K562 (cell line): ENCODE measurements around the gene ERMP1. TPM values are rescaled to one million over a fixed set of nuclear protein-coding genes. Genes with fewer than 3 reads are reported as not detected.

Source experiments
- ATAC-seq: fragments of 200-7000 bp; cut with Tn5 transposase; 3 replicates; pipeline ENCODE4 v1.9.1; 2020; ENCODE audit warnings: moderate library complexity
- BruUV-seq: library from RNA; stranded (reverse); fragments of 400-500 nt; replicated peaks from 2 replicates; lab custom pipeline; 2021; lab: Mats Ljungman, UMichigan
- CTCF ChIA-PET: fragments of 300-600 bp; formaldehyde crosslinking; extraction: SDS; loops from one replicate; lab custom pipeline; 2021; ENCODE audit warnings: low intra/inter-chr PET ratio; lab: Yijun Ruan, JAX
- POLR2A ChIA-PET: fragments of 300-600, 350-650 bp; sonication (Branson Sonifier 250); formaldehyde crosslinking; extraction: SDS; loops from one replicate; lab custom pipeline; 2021; ENCODE audit warnings: antibody characterized with exemption, inconsistent platforms; lab: Yijun Ruan, JAX
- DNase-seq, 4 experiments: peaks; one replicate each; pipeline versions ENCODE4 v3.0.0 to v3.0.0-alpha.2; 2011 to 2018; ENCODE audit warnings: low spot score in 3 of 4, mixed read lengths in 3 of 4; ENCODE audit errors: extremely low read depth in 1 of 4
- FAIRE-seq: peaks from 2 replicates; lab custom pipeline; 2011; peaks lifted over from hg19 to GRCh38; lab: Jason Lieb, UNC
- H2AFZ ChIP-seq: 2 replicates; pipeline ENCODE4 v1.6.0; 2011; ENCODE audit warnings: low read depth, low read length, control low read depth, inconsistent platforms
- H3K27ac ChIP-seq: fragments of 200-600 bp; 3 replicates; pipeline ENCODE4 v1.8.0; 2011; ENCODE audit warnings: low read depth, mild to moderate bottlenecking, control low read depth, inconsistent platforms, low read length, moderate library complexity, mixed read lengths; ENCODE audit errors: extremely low read depth
- H3K27me3 ChIP-seq, 2 experiments: fragments of 300-600 bp in 1 of 2; 2 replicates in 1 of 2; 3 replicates in 1 of 2; pipeline versions ENCODE4 v1.6.0 to v1.8.0; 2011; ENCODE audit warnings: inconsistent platforms in 2 of 2, low read length in 2 of 2, mild to moderate bottlenecking in 1 of 2, mixed read lengths in 1 of 2, moderate library complexity in 1 of 2; ENCODE audit not compliant: control insufficient read depth in 2 of 2, insufficient read depth in 2 of 2
- H3K36me3 ChIP-seq: fragments of 300-600 bp; 3 replicates; pipeline ENCODE4 v1.8.0; 2011; ENCODE audit warnings: mild to moderate bottlenecking, low read length, inconsistent platforms; ENCODE audit not compliant: control insufficient read depth, insufficient read depth
- H3K4me1 ChIP-seq, 2 experiments: fragments of 200-600 bp in 1 of 2; replicated peaks in 1 of 2; 2 replicates in 1 of 2; 3 replicates in 1 of 2; pipeline versions ENCODE4 v1.5.1 to v1.8.0; 2011; ENCODE audit warnings: inconsistent platforms in 2 of 2, low read length in 2 of 2, mild to moderate bottlenecking in 1 of 2, mixed read lengths in 1 of 2, moderate library complexity in 1 of 2; ENCODE audit not compliant: control insufficient read depth in 2 of 2, insufficient read depth in 2 of 2
- H3K4me2 ChIP-seq: 2 replicates; pipeline ENCODE4 v1.6.1; 2011; ENCODE audit warnings: low read length, control low read depth, inconsistent platforms, mixed read lengths; ENCODE audit not compliant: insufficient read depth
- H3K4me3 ChIP-seq: fragments of 200-600 bp; sonication (generic), shearing (Covaris generic); 2 replicates; pipeline ENCODE4 v1.5.1; 2016; ENCODE audit warnings: control low read depth, inconsistent platforms
- H3K79me2 ChIP-seq: fragments of 200-600 bp; 3 replicates; pipeline ENCODE4 v1.8.0; 2011; ENCODE audit warnings: low read length, inconsistent platforms; ENCODE audit not compliant: control insufficient read depth, insufficient read depth
- H3K9ac ChIP-seq, 2 experiments: 2 replicates each; pipeline versions ENCODE4 v1.6.0 to v1.6.1; 2011; ENCODE audit warnings: low read depth in 2 of 2, low read length in 2 of 2, control low read depth in 1 of 2, inconsistent platforms in 1 of 2, mild to moderate bottlenecking in 1 of 2, mixed read lengths in 1 of 2; ENCODE audit not compliant: insufficient read depth in 1 of 2
- H3K9me1 ChIP-seq: one replicate; pipeline ENCODE4 v1.6.0; 2011; ENCODE audit warnings: inconsistent platforms, mild to moderate bottlenecking, low read length, moderate library complexity; ENCODE audit not compliant: control insufficient read depth, insufficient read depth
- H3K9me3 ChIP-seq: replicated peaks from 2 replicates; pipeline ENCODE4 v1.5.1; 2011; ENCODE audit warnings: low read depth, low read length, inconsistent platforms; ENCODE audit not compliant: control insufficient read depth, insufficient read depth
- H4K20me1 ChIP-seq: replicated peaks from 2 replicates; pipeline ENCODE4 v1.6.1; 2011; ENCODE audit warnings: low read length, inconsistent platforms, mixed read lengths; ENCODE audit not compliant: control insufficient read depth, insufficient read depth
- EP300 ChIP-seq: IDR thresholded peaks from 2 replicates; pipeline ENCODE4 v1.6.1; 2012; ENCODE audit warnings: low read length, improper control_type of control experiment
- FOXJ3 ChIP-seq: sonication (generic); formaldehyde crosslinking; IDR thresholded peaks from 2 replicates; pipeline ENCODE4 v1.4.0; 2020; ENCODE audit warnings: mild to moderate bottlenecking, missing genetic modification reagents
- HDAC2 ChIP-seq: fragments of 450-650 bp; IDR thresholded peaks from 2 replicates; pipeline ENCODE4 v1.6.1; 2016; ENCODE audit warnings: mild to moderate bottlenecking
- MAFK ChIP-seq: IDR thresholded peaks from 2 replicates; pipeline ENCODE4 v1.6.1; 2011; ENCODE audit warnings: low read length, improper control_type of control experiment
- NR4A1 ChIP-seq, 2 experiments: fragments of 250-450 bp in 1 of 2; fragments of 450-650 bp in 1 of 2; sonication (Bioruptor Pico) in 1 of 2; IDR thresholded peaks; 2 replicates each; pipeline versions ENCODE4 v1.4.0 to v1.6.1; 2016 to 2020; ENCODE audit warnings: mild to moderate bottlenecking in 2 of 2, missing compliant biosample characterization in 1 of 2, missing genetic modification characterization in 1 of 2, moderate library complexity in 1 of 2
- TAF9B ChIP-seq: fragments of 450-650 bp; IDR thresholded peaks from 2 replicates; pipeline ENCODE4 v1.6.1; 2018; ENCODE audit warnings: mild to moderate bottlenecking; ENCODE audit not compliant: partially characterized antibody
- ZNF174 ChIP-seq: fragments of 250-450 bp; sonication (Bioruptor Pico); IDR thresholded peaks from 2 replicates; pipeline ENCODE4 v1.4.0; 2020; ENCODE audit warnings: mild to moderate bottlenecking
- ZNF561 ChIP-seq: fragments of 450-650 bp; formaldehyde crosslinking; conservative IDR thresholded peaks from 2 replicates; pipeline ENCODE4 v1.4.0; 2020; ENCODE audit warnings: mild to moderate bottlenecking, moderate library complexity
- WGBS: fragments of 100-300 bp; shearing (Covaris generic); methylation state at CpG from one replicate; pipeline ENCODE4 v1.1.6; 2016; ENCODE audit warnings: low coverage, mixed read lengths; ENCODE audit not compliant: insufficient coverage; ENCODE audit errors: missing lambda C conversion rate; 5-methylcytosine and 5-hydroxymethylcytosine counted together
- in situ Hi-C: fragments of 300-500 bp; cut with MboI; formaldehyde crosslinking; loops from 4 replicates; pipeline ENCODE4 v1.15.0; 2018; ENCODE audit warnings: inconsistent platforms, mixed read lengths
- intact Hi-C: fragments of 100-400 bp; cut with micrococcal nuclease; formaldehyde crosslinking; loops from 2 replicates; pipeline ENCODE4 v1.14.2; 2022
- polyA plus RNA-seq, 8 experiments: library from polyadenylated mRNA; depleted of rRNA in 4 of 8; stranded (reverse) in 5 of 8; unstranded in 3 of 8; fragments of >200 nt; fragmentation: Nextera tagmentation in 2 of 8; fragmentation: Illumina TruSeq in 1 of 8; extraction: Ambion mirVana in 2 of 8; extraction: Trizol in 1 of 8; gene quantifications; 2 replicates each; pipeline versions ENCODE4 v1.2.1 to v1.2.3, GENCODE V29; 2011 to 2014; ENCODE audit warnings: inconsistent platforms in 1 of 8, missing spikeins in 1 of 8
- total RNA-seq, 7 experiments: library from RNA; depleted of rRNA in 6 of 7; stranded (reverse); fragments of >200 nt in 6 of 7; fragmentation: Illumina TruSeq in 2 of 7; extraction: Trizol in 2 of 7; gene quantifications; 2 replicates each; pipeline versions ENCODE4 v1.2.1 to v1.2.3, GENCODE V29; 2011 to 2021; ENCODE audit warnings: low replicate concordance in 1 of 7
- TF ChIP-seq, protein P1 (sequence below), 2 experiments: fragments of 450-650 bp; IDR thresholded peaks; 2 replicates each; pipeline ENCODE4 v1.6.1; 2018; ENCODE audit warnings: mild to moderate bottlenecking in 2 of 2, low read depth in 1 of 2; ENCODE audit not compliant: partially characterized antibody in 2 of 2
- TF ChIP-seq, protein P2 (sequence below): sonication (generic); formaldehyde crosslinking; IDR thresholded peaks from 2 replicates; pipeline ENCODE4 v1.4.0; 2020; ENCODE audit warnings: mild to moderate bottlenecking, missing genetic modification reagents
- TF ChIP-seq, protein P3 (sequence below): fragments of 450-650 bp; IDR thresholded peaks from 2 replicates; pipeline ENCODE4 v1.7.1; 2018; ENCODE audit warnings: mild to moderate bottlenecking, low read depth; ENCODE audit not compliant: partially characterized antibody

Gene ERMP1
- total and polyA plus RNA-seq, 9 of the 15 experiments (the other 6 are each of a cell fraction or from before 2014, with no cell fraction given): 2.5 to 26.3 (median 12.6) TPM

DNA sequence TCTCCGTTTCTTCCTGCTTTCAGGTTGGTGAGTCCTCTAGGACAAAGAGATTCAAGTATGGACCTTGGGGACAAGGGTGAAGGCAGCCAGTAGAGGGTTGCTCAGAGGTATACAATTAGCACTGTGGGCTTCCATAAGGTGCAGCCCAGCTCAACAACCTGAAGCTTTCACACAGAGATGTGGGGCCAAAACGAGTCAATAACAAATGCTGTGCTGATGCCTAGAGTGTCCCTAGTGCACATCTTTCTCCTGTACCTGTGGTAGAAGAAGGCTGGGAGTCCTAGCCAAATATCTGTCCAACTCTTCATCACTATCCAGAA is 37.1 kb upstream of the ERMP1 start (continued):
- TF ChIP-seq, protein P1, sequence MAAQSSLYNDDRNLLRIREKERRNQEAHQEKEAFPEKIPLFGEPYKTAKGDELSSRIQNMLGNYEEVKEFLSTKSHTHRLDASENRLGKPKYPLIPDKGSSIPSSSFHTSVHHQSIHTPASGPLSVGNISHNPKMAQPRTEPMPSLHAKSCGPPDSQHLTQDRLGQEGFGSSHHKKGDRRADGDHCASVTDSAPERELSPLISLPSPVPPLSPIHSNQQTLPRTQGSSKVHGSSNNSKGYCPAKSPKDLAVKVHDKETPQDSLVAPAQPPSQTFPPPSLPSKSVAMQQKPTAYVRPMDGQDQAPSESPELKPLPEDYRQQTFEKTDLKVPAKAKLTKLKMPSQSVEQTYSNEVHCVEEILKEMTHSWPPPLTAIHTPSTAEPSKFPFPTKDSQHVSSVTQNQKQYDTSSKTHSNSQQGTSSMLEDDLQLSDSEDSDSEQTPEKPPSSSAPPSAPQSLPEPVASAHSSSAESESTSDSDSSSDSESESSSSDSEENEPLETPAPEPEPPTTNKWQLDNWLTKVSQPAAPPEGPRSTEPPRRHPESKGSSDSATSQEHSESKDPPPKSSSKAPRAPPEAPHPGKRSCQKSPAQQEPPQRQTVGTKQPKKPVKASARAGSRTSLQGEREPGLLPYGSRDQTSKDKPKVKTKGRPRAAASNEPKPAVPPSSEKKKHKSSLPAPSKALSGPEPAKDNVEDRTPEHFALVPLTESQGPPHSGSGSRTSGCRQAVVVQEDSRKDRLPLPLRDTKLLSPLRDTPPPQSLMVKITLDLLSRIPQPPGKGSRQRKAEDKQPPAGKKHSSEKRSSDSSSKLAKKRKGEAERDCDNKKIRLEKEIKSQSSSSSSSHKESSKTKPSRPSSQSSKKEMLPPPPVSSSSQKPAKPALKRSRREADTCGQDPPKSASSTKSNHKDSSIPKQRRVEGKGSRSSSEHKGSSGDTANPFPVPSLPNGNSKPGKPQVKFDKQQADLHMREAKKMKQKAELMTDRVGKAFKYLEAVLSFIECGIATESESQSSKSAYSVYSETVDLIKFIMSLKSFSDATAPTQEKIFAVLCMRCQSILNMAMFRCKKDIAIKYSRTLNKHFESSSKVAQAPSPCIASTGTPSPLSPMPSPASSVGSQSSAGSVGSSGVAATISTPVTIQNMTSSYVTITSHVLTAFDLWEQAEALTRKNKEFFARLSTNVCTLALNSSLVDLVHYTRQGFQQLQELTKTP (IDR thresholded peaks at IDR 0.05; ENCODE audit: low read depth in 1 of 2, partially characterized antibody in 2 of 2): peak in 1 of 2 experiments; percentile 35
- peak; percentile 14 for TF ChIP-seq TAF9B

DNA sequence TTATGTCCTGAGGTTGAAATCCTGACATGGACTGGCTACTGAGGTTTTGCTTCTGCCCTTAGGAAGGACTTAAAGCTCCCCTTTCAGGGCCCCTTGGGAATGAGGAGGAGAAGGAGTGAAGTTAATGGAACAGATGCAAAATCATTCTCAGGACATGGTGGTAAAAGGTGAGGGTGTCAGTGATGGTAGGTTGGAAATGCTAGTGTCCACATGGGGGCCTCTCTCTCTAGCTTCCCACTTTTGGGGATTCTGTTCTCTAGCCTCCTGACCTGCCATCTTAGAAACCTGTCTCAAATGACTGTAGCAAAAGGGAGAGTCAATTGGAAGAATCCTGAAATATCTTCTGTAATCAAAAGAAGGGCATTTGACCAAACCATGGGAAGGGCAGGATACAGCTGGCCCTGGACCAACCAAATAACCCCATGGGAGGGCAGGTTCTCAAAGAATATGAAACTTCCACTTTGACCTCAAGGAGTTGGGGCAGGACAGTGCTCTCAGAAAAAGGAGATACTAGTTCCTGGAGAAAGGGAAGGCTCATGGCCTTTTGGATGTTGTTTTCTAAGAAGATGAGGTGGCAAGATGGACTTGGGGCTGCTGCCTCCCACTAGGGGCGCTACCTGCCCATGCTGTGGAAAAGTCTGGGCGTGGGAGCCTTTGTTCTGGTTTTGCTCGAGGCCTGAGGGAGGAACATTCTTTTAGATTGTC is 36.5 kb upstream of the ERMP1 start:
- Histone ChIP-seq H3K4me1 (peaks cover 0 to 21% of the 10 kb centered on the region in 2 experiments; a peak in 4 of 5 replicates), H3K4me2 (0 out of 2 replicates have a peak overlapping the region, but pooled peaks have one; percentile 21), H3K36me3 (no peaks in the 10 kb centered on the region), H3K9me3 (no peaks in the 10 kb centered on the region), H3K27me3 (no peaks in the 10 kb centered on the region), H3K27ac (no peak overlapping the region; the same call in 2 of the 3 replicates), H2AFZ (peak overlapping the region; percentile 99), H3K9ac (no peak overlapping the region), H3K4me3 (no peak overlapping the region), H3K9me1 (peaks cover 2% of the 10 kb centered on the region), H4K20me1 (no peaks in the 10 kb centered on the region), H3K79me2 (no peaks in the 10 kb centered on the region)
- POLR2A ChIA-PET: interaction anchor here (1.0 kb wide), 1 partner anchor 10 kb away, joined by 4 read pairs; no protein-coding TSS in a partner anchor
- 4% methylated on average over 3 of the region's 3 CpGs for WGBS
- BruUV-seq: no TSS peak
- CTCF ChIA-PET: interaction anchor here (1.0 to 1.3 kb wide), 2 partner anchors 19 to 184 kb away, joined by 3 read pairs; no protein-coding TSS in a partner anchor
- ATAC-seq (peak; percentile 93), DNase-seq (peak; percentile 65 to 80 (median 71)), FAIRE-seq (peak; percentile 83)
- intact Hi-C loops (no loop called here), in situ Hi-C loops (no loop called here)
- no peak for TF ChIP-seq FOXJ3 (CRISPR knock-in tag)
- TF ChIP-seq, protein P2, sequence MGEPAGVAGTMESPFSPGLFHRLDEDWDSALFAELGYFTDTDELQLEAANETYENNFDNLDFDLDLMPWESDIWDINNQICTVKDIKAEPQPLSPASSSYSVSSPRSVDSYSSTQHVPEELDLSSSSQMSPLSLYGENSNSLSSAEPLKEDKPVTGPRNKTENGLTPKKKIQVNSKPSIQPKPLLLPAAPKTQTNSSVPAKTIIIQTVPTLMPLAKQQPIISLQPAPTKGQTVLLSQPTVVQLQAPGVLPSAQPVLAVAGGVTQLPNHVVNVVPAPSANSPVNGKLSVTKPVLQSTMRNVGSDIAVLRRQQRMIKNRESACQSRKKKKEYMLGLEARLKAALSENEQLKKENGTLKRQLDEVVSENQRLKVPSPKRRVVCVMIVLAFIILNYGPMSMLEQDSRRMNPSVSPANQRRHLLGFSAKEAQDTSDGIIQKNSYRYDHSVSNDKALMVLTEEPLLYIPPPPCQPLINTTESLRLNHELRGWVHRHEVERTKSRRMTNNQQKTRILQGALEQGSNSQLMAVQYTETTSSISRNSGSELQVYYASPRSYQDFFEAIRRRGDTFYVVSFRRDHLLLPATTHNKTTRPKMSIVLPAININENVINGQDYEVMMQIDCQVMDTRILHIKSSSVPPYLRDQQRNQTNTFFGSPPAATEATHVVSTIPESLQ (CRISPR knock-in tag): no peak
- TF ChIP-seq ZNF174 (CRISPR knock-in tag): no peak
- TF ChIP-seq EP300: no peak
- TF ChIP-seq ZNF561 (CRISPR knock-in tag): no peak
- TF ChIP-seq MAFK: no peak
- TF ChIP-seq, protein P3, sequence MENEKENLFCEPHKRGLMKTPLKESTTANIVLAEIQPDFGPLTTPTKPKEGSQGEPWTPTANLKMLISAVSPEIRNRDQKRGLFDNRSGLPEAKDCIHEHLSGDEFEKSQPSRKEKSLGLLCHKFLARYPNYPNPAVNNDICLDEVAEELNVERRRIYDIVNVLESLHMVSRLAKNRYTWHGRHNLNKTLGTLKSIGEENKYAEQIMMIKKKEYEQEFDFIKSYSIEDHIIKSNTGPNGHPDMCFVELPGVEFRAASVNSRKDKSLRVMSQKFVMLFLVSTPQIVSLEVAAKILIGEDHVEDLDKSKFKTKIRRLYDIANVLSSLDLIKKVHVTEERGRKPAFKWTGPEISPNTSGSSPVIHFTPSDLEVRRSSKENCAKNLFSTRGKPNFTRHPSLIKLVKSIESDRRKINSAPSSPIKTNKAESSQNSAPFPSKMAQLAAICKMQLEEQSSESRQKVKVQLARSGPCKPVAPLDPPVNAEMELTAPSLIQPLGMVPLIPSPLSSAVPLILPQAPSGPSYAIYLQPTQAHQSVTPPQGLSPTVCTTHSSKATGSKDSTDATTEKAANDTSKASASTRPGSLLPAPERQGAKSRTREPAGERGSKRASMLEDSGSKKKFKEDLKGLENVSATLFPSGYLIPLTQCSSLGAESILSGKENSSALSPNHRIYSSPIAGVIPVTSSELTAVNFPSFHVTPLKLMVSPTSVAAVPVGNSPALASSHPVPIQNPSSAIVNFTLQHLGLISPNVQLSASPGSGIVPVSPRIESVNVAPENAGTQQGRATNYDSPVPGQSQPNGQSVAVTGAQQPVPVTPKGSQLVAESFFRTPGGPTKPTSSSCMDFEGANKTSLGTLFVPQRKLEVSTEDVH: no peak
- TF ChIP-seq NR4A1 (CRISPR knock-in tag; IDR thresholded peaks at IDR 0.05): no peak
- peak; percentile 39; the same call in 1 of the 2 replicates for TF ChIP-seq NR4A1 (tag; IDR thresholded peaks at IDR 0.05)
- TF ChIP-seq HDAC2: no peak
